Stimulated activated naive CD8-positive, alpha-beta T cell treated with anti-CD3 and anti-CD28 coated beads, Interleukin-15, Interleukin-2, amounts not matched to agents 100 U/mL and 50 U/mL, for 24 hours (primary cell): Measurements from ENCODE around the gene CFAP77.

Experiments used
- ATAC-seq: fragments of 150-1000 bp; cut with Tn5 transposase; one replicate; pipeline ENCODE4 v1.10.0; 2021
- DNase-seq: peaks from one replicate; pipeline ENCODE4 v3.0.0; 2021

Gene CFAP77

DNA sequence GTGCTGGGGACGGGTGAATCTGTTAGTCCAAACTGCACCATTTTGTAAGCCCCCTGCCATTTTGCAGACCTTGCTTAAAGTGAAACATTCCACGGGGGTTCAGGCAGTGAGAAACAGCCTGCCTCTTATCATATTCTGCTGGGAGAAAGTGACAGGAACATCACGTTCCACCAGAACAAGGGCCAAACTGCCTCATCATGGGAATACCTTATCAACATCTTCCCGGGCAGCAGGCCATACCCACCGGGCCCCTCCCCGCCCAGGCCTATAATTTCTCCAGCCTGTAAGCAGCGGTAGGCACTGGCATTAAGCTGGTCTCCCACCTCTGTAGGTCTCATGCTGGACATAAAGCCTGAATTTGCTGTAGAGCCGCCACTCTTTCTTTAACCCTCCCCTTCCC is 1.5 kb upstream of the CFAP77 start:
- DNase-seq (no peak), ATAC-seq (no peak)

DNA sequence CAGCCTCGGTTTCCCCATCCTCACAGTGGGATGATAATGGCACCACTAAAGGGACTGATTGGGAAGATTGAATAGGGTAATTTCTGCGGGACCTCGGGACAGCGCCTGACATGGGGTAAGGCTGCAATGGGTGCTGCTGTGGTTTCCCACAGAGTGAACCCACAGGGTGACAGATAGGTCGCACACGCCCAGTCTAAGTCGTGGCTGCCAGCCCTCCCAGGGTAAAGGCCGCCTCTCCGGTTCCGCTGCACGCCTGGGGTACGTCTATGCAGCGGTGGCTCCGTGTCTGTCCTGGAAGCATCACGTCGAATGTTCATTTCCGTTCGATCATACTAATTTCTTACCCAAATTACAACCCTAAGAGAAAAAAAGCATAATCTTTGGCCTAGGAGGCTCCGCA is 631 bp downstream of the CFAP77 start:
- DNase-seq (peak; percentile 31), ATAC-seq (no peak)

DNA sequence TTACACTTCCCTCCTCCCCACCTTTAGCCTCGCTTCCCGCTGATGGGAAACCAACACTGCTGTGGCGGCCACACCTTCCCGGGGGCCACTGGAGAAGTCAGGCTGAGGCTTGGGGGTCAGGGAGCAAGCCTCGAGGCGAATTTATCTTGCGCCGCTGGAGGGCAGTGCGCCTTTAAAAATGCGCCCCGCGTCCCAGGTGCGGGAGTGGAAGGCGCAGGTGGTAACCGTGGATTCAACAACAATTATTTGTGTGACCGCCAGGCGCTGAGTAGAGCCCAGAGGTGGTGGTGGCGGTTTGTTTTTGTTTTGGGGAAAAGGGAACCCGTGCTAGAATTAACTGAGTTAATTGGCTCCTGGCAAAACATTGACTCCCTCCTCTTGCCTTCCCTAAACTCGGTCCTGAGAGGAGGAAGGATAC is 1.1 kb downstream of the CFAP77 start:
- ATAC-seq (peak; percentile 55), DNase-seq (peak; percentile 78)

DNA sequence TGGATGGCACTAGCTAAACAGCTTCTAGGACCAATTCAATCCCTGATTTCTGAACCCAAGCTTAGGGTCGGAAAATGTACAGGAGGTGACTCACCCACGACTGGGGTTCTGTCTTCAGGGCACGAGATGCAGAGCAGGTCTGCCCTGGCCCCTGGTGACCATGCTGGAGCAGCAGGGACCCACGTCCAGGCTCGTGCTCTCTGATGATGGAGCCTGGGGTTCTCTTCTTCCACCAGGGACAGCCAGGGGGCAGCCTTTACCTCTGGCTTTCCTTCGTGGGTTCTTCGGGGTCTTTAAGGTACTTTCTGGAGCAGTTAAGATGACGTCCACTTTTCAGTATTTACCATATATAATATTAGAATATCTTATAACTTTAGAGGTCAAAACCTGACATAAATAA is 2.1 kb downstream of the CFAP77 start:
- DNase-seq: peak; percentile 53
- peak; percentile 38 for ATAC-seq

DNA sequence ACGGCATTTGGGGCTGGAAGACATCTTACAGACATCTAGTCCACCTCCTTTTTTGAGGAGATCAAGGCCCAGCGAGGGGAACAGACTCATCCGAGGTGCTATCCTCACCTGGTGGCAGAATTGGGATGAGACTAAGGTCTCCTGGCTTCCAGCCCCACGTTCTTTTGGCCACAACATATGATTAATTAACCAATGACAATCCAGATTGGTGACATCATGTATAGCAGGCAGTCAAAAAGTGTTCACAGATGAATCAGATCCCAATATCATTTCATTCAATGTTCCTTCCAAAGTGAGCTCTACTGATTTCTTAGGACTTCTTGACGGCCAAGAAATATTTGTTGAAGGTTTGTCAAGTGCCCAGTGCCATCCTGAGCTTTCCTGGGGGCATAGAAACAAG is 3.9 kb downstream of the CFAP77 start:
- ATAC-seq (no peak), DNase-seq (no peak)

DNA sequence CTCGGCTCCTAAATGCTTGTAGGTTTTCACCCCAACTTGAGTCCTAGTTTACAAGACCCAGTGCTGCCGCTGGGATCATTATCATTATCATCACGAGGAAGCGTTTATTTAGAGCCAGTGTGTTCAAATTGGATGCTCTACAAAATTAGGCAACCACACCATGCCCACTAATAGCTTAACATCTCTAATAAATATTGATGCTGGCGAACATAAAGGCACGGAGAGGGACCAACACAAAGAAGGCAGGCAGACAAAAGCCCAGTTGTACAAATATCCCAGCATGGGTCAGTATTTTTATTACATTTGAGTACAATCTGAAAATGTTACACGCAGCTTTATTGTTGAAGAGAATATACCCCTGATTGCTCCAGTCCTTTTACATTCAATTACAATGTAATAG is 4.7 kb downstream of the CFAP77 start:
- ATAC-seq (no peak), DNase-seq (no peak)

DNA sequence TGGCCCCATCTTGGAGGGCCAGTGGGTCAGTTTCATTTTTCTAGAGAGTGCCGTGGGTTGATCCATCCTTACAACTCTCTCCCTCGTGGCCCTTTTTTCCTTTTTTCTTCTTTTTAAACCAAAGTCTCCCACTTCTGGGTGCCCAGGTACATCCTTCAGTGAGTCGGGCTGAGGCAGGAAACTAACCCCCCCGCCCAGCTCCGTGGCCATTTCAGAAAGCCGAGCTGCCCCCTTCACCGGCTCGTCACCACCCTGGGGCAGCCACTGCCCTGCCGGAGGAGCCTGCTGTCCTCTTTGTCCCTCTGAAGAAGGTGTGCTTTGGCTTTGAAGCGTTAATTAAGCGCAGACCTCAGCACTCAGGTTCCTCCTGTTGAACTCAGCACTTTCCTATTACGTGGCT is 5.2 kb downstream of the CFAP77 start:
- no peak for DNase-seq

DNA sequence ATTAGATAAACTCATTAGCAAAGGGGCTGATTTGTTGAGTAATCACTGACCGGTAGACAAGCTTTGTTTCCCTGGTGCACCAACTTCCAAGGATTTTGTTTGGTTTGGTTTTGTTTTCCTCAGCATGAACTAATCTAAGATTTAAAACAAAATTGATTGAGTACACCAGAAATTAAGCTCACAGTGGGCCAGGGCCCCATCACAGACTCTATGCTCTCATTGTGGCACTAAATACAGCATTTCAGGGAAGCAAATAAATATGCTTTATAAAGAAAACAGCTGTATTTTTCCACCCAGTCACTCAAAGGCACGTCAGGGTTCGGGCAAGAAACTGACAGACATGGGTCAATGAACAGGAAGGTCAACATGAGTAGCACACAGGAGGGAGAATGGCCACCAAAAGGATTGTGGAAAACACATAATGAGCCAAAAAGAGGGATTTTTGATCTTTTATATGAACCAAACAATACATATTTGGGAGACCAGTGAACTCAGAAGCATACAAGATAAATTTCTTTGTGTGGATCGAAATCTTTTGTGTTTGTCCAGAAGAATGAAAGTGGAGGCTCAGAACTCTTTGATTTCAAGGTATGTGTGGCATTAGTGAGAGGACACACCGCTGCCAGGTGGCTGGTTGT is 8.8 kb downstream of the CFAP77 start:
- no peak for ATAC-seq
- no peak for DNase-seq

More for the DNA sequence above, 5.2 kb downstream of the CFAP77 start:
- ATAC-seq: no peak

DNA sequence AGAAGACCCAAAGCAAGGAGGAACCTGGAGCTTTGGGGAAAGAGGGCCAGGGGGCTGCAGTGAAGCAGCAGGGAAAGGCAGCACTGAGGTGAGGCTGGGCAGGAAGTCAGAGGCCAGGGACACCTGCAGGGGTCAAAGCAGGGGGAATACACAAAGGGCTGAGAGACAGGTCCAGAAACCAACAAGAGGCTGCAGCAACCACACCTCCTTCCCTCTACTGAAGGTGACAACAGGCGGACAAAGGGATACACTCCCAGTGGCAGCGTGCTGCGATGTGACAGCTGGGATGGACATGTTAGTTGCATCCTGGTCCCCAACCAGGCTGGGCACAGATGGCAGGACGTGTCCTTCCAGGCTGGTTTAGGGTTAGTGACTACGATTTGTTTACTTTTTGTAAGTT is 12.6 kb downstream of the CFAP77 start:
- no peak for ATAC-seq

DNA sequence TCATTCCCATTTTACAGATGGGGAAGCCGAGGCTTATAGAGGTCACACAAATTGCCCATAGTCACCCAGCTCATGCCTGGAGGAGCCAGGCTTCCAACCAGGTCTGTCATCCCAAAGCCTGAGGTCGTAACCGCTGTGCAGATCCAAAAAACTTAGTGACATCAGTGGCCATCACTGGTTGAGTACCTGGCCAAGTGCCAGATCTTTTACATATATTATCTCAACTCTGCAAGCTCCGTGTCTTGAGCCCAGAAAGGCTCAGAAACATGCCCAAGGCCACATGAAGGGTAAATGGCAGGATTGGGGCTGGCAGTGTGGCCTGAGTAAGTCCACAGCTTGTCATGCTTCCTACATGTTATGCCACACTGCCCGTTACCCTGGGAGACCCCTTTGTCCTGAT is 13.5 kb downstream of the CFAP77 start:
- ATAC-seq: no peak
- no peak for DNase-seq

More for the DNA sequence above, 12.6 kb downstream of the CFAP77 start:
- DNase-seq: no peak

DNA sequence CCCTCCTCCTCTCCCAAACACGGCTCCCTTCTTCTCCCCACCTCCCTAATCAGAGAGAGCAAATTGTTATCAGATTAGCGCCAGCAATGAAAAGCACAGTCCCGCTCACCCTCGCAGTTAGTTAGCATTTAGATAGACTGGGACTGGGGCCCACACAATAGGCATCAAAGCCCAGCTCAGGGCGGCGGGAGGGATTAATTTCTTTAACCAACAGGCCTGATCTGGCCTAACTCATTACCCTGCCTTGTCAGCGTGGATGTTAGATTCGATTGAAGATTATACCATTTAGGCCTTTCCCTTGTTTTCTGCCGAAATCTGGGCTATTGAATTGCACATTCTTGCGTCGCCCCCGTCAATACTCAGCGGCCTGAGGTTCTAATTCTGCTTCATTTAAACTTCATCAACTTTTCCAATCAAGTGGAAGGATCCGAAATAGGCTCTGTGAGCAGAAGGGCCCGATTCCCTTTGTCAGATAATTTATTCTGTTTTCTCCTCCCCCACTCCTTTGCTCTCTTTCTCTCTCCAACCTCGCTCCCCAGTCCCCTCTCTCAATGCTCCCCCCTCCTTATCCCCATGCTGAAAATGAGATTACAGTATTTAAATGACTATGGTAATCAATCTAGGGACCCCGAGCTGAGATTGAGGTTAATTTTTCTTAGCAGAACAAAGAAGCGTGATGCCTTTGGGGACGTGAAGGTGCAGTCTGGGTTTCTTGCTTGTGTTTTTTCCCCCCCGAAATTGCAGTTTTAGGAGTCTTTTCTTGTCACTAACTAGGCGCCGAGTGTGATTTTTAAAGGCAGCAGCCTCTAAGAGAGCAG is 15.1 kb downstream of the CFAP77 start:
- DNase-seq (no peak), ATAC-seq (no peak)

DNA sequence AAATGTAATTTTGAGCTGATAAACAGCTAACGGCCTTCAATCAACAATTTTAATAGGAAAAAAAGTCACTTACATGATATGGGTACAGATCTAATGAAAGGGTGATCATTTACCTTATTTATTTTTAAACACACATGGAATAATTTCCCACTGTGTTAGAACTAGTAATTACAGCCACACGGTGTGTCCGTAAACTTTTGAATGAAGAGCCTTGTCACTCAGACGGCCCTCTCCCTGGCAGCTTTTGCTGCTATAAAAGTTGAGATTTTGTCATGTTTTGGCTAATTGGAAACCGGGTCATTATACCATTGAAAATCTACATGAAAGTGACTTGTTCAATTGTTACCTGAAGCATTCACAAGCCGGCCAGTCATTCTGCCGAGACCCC is 15.7 kb downstream of the CFAP77 start:
- DNase-seq (no peak), ATAC-seq (no peak)

DNA sequence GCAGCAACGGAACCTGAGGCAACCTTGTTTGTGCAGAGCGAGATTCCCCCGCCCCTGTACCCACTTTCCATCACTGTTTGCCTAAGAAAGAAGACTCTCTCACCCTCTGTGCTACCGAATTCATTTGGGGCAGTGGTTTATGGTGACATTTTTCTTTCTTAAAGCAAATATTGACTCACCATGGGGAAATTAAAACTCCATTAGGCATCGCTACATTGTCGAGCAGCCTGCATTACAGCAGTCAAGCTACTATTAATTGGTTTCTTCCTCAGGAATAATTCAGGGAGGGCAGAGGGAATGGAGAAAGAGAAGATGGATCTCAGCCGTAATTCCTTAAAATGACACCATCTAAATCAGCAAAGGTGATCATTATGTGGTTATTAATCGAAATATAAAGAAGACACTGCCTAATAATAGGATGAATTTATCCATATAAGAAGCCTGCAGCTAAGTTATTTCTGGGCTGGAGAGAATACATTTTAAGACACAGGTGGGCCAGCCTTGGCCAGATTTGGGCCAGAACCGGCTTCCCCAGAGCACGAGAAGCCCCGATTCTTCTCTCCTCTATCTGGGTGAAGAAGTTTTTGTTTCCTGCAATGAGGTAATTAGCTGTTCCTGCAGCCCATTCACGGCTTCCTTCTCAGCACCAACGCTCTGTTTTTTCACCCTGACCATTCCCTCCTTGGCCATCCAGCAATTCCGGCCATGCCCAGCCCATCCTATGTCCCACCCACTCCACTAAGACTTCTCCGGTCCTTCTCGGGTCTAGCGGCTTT is 16.8 kb downstream of the CFAP77 start:
- ATAC-seq (no peak), DNase-seq (no peak)

DNA sequence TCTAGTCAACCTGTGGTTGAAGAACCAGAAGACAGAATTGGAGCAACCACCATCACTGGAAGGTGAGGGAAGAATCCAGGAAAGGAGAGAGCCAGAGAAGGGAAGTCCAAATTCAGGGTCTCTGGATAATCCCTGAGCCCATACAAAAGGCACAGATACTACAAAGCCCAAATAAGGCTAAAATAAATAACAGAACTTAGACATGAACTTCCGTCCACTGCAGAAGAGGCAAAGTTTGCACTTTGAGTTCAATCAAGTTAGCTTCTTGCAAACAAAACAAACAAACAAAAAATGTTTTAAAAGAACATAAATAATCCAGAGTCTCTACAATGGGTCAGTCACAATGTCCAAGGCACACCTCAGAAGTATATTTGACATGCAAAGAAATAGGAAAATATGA is 21.0 kb downstream of the CFAP77 start:
- DNase-seq: no peak
- no peak for ATAC-seq

DNA sequence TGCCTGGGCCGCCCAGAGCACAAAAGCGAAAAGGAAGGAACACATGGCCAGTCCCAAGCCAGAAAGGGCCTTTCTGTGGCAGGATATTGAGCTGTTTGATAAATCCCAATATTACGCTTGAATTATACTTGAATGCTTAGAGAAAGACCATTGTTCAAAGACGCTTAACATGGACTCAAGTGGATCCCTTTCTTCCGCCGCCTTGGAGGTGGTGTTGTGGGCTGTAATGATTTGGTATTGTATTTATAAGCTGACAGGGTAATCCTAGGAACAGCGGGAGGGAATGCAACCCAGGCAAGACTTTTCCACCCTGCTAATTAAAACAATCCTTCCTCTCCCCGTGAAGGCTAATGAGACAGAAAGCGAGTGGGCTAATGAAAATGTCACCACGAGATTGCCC is 24.9 kb downstream of the CFAP77 start:
- ATAC-seq (no peak), DNase-seq (no peak)

DNA sequence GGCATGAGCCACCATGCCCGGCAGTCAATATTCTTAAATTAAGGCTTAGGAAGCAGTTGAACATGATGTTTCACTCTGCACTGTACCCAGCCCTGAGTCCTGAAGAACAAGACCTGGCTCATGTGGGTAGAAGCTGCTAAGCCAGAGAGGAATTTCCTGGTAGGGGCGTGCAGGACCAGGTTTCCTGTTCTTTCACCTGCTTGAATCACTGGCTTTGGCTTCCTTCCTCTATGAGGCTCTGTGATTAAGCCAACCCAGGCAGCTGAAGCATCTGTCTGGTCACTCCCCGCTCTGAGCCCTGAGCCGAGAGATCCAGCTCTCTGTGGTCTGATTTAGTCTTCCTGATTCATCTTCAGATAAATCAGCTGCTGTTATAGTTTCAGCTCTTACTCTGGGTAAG is 29.1 kb downstream of the CFAP77 start:
- ATAC-seq (no peak), DNase-seq (no peak)

DNA sequence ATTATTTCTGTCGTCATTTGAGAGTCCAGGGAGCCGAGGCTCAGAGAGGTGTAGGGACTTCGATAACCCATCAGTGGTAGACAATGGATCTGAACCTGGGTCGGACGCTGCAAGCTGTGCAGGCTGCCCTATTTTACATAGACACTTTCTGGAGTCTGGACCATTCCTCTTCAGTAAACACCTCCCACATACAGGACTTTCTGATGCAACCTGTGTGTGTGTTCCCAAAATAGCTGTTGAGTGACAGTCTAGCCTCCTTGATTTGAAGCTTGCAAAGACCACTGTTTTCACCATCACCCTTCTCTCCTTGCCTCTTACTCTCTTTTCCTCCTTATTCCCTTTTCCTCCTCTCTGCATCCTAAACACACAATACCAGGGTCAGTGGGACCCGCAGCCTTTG is 30.7 kb downstream of the CFAP77 start:
- ATAC-seq: no peak
- no peak for DNase-seq

DNA sequence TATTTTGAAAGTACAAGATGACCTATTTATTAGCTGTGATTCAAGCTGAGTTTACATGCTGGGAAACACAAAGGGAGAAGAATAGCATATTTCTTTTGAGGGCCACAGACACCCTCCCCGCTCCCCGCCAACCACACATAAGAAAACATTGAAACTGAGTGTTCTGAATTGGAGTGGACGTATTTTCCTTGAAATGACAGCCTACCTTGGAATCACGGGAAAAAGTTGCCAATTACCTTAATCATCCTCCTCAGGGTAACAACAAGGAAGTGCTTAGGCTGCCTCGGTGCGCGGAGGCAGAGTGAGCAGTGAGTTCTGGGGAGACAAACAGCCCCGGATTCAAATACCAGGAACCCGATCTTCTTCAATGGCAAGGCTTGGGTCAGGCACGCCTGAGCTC is 31.4 kb downstream of the CFAP77 start:
- ATAC-seq (no peak), DNase-seq (no peak)

DNA sequence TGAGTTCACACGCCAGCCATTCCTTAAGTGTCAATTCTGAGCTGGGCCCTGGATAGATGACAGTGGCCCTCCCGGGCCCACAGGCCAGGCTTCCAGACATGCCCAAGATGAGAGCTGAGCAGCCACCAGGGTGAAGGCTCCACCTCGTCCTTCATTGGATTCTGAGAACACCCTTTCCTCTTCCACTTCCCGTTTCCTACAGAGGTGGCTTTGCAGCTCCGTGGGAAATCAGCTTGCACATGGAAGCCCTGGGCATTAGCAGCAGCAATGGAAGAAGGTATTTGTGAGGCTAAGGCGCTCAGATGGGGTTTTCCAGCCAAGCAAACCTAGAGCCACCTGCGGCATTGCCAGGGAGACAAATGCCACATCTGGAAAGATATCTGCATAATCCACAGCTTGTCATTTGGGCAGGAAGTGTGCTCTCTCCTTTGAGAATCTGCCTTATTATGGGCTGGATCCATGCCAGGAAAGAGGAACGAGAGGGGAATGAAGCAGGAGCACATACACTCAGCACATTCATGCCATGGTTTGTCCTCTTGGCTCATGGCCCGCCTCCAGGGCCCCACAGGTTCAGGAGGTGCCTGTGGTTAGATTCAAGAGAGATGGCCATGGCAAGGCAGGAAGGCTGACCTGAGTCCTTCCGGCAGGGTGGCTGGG is 34.1 kb downstream of the CFAP77 start:
- no peak for ATAC-seq
- no peak for DNase-seq

DNA sequence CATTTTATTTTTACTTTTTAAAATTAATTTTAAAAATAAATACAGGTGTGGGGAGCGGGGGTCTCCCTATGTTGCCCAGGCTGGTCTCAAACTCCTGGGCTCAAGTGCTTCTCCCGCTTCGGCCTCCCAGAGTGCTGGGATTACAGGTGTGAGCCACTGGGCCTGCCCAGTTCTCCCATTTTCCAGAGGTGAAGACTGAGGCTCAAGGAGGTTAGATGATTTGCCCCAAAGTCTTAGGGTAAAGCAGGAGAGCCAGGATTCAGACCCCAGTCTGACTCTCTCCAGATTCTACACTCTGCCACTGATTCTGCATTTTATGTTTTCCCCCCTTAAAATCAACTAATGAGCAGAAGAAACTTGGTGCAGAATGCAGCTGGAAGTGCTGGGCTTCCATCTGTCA is 36.9 kb downstream of the CFAP77 start:
- ATAC-seq (no peak), DNase-seq (no peak)

DNA sequence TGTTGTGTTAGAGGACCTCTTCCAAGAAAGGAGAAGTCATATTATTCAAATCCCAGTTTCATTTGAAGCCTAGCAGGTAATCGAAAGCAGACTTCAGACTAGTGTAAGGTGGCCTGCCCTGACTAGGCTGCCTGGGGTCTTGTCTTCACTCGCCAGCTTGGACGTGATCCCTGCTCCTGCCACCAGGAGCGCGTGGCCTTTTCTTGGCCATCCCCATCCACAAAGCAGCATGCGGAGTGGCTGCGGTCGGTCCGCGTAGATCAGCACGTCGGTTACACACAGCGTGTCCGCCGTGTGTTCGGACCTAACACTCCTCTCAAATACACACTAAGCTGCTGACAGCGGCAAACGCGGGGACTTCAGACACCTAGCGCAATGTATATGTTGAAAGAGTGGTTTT is 37.3 kb downstream of the CFAP77 start:
- ATAC-seq: no peak
- no peak for DNase-seq

DNA sequence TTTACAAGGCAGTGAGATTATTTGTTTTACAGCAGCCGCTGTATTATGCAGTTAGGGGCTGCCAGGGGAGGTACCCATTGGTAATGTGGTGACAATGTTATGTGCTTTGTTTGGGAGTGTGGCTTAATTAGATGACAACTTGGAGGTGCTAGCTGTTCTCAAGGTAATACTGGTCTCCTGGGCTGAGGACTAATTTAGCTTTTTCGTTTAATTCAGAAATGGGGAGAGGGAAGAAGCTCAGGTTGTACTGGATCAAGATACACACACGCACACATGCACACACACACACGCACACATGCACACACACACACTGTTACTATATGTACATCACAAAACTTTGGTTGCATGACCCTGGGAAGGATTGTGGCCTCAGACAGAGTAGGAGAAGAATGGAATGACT is 37.9 kb downstream of the CFAP77 start:
- no peak for ATAC-seq
- no peak for DNase-seq

DNA sequence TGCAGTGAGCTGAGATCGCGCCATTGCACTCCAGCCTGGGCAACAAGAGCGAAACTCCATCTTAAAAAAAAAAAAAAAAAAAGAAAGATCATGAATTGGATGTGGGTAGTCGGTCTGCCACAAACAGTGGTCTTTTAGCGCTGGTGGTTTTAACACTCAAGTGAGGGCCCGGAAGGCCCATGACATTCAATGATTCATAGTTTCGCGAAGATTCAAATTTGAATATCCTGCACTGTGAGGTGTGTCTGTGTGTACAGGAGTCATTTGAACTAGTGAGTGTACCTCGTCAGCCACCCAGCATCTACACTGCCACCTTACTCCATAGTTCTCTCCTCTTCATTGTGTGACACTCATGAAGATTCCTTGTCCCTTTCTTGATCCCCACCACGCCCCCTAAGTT is 41.3 kb downstream of the CFAP77 start:
- ATAC-seq (peak; percentile 99), DNase-seq (peak; percentile 50)
